ENCODE results near the gene PERM1. TPM values are rescaled to one million over a fixed set of nuclear protein-coding genes. Genes with fewer than 3 reads are reported as not detected.
A peak's percentile ranks its signal among the peaks of the same experiment; 100 is the strongest.

PERM1 gene
- total and polyA plus RNA-seq, 9 of the 15 experiments (the other 6 are each of a cell fraction or from before 2014, with no cell fraction given), result not detected

DNA sequence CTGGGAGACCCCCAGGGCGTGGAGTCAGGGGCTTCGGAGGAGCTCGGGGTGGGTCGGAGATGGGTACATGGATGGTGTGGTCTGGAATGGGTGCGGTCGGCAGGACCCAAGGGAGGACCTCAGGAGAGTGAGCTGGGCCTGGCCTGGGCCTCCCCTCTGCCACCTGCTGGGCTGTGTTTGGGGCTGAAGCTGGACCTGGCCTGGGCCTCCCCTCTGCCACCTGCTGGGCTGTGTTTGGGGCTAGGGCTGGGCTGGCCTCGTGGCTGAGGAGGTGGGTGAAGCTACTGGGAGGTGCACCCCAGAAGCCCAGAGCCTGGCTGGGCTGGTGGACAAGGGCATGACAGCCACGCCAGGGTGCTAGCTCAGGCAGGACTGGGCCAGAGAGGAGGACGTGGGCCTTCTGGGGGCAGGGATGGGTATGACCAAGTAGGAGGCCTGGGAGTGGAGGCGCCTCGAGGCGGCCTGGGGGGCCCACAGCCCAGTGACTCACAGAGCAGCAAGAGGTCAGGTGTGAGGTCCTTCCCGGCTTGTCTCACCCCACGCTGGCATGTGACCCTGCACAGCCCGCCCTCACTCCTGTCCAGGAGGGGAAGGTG lies 43.7 kb downstream of the PERM1 start (continued):
- TF ChIP-seq SIX5 (IDR thresholded peaks at IDR 0.05; ENCODE audit: borderline replicate concordance in 1 of 2, insufficient read depth in 1 of 2, low read depth in 1 of 2, low read length in 2 of 2) (no peak), PCBP1 (IDR thresholded peaks at IDR 0.05; ENCODE audit: low read depth, low read length, poor library complexity, severe bottlenecking) (peak; percentile 7), TFAP4 (CRISPR knock-in tag; IDR thresholded peaks at IDR 0.05; ENCODE audit: borderline replicate concordance) (peak; percentile 70; the same call in 1 of the 2 replicates), EGR1 (conservative IDR thresholded peaks at IDR 0.05) (peak; percentile 41), EHMT2 (IDR thresholded peaks at IDR 0.05) (no peak), SPI1 (IDR thresholded peaks at IDR 0.05; ENCODE audit: borderline replicate concordance, low read depth, low read length) (no peak), ZNF75A (CRISPR knock-in tag; IDR thresholded peaks at IDR 0.05) (no peak), LCOR (CRISPR knock-in tag; IDR thresholded peaks at IDR 0.05) (peak; percentile 82; the same call in 1 of the 2 replicates), XRCC4 (IDR thresholded peaks at IDR 0.05; ENCODE audit: extremely low read depth, insufficient read depth, insufficient read length) (no peak), BHLHE40 (IDR thresholded peaks at IDR 0.05; ENCODE audit: low read length) (0 out of 2 replicates have a peak, but pooled peaks have one; percentile 4), CTCFL (IDR thresholded peaks at IDR 0.05; ENCODE audit: borderline replicate concordance, insufficient read depth, low read depth, low read length, poor library complexity, severe bottlenecking) (peak; percentile 5), KLF13 (tag; IDR thresholded peaks at IDR 0.05; ENCODE audit: borderline replicate concordance, low read depth) (0 out of 2 replicates have a peak, but pooled peaks have one; percentile 24), L3MBTL2 (IDR thresholded peaks at IDR 0.05) (peak; percentile 74), NR4A1 (CRISPR knock-in tag; IDR thresholded peaks at IDR 0.05) (no peak), NR4A1 (tag; IDR thresholded peaks at IDR 0.05) (no peak), CTBP1 (IDR thresholded peaks at IDR 0.05; ENCODE audit: borderline replicate concordance) (peak; percentile 72), HINFP (tag; conservative IDR thresholded peaks at IDR 0.05; ENCODE audit: low read depth) (peak; percentile 82), ZFP1 (CRISPR knock-in tag; IDR thresholded peaks at IDR 0.05) (no peak)
- TF ChIP-seq, protein P1, sequence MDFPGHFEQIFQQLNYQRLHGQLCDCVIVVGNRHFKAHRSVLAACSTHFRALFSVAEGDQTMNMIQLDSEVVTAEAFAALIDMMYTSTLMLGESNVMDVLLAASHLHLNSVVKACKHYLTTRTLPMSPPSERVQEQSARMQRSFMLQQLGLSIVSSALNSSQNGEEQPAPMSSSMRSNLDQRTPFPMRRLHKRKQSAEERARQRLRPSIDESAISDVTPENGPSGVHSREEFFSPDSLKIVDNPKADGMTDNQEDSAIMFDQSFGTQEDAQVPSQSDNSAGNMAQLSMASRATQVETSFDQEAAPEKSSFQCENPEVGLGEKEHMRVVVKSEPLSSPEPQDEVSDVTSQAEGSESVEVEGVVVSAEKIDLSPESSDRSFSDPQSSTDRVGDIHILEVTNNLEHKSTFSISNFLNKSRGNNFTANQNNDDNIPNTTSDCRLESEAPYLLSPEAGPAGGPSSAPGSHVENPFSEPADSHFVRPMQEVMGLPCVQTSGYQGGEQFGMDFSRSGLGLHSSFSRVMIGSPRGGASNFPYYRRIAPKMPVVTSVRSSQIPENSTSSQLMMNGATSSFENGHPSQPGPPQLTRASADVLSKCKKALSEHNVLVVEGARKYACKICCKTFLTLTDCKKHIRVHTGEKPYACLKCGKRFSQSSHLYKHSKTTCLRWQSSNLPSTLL (IDR thresholded peaks at IDR 0.05), result peak; percentile 72; the same call in 1 of the 2 replicates
- TF ChIP-seq, protein P2, sequence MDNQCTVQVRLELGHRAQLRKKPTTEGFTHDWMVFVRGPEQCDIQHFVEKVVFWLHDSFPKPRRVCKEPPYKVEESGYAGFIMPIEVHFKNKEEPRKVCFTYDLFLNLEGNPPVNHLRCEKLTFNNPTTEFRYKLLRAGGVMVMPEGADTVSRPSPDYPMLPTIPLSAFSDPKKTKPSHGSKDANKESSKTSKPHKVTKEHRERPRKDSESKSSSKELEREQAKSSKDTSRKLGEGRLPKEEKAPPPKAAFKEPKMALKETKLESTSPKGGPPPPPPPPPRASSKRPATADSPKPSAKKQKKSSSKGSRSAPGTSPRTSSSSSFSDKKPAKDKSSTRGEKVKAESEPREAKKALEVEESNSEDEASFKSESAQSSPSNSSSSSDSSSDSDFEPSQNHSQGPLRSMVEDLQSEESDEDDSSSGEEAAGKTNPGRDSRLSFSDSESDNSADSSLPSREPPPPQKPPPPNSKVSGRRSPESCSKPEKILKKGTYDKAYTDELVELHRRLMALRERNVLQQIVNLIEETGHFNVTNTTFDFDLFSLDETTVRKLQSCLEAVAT (IDR thresholded peaks at IDR 0.05), result 0 out of 4 replicates have a peak, but pooled peaks of 1 of the 2 experiments have one; percentile 29

Measured in K562 (cell line).